ENCODE data around the gene PRKAR2B.

The PRKAR2B gene

GRCh38 chr7:107001490-107001889 is 43.0 kb upstream of the PRKAR2B start:
- ATAC-seq: no peak
- TF ChIP-seq PATZ1 (CRISPR knock-in tag; IDR thresholded peaks at IDR 0.05; ENCODE audit: borderline replicate concordance): no peak
- no peak for TF ChIP-seq ZFP3 (CRISPR knock-in tag; IDR thresholded peaks at IDR 0.05)
- no peak for TF ChIP-seq GLIS3 (CRISPR knock-in tag; IDR thresholded peaks at IDR 0.05)
- no peak for TF ChIP-seq ZNF70 (CRISPR knock-in tag; IDR thresholded peaks at IDR 0.05)
- no peak for TF ChIP-seq ARNTL (CRISPR knock-in tag; IDR thresholded peaks at IDR 0.05; ENCODE audit: borderline replicate concordance, low read depth)
- TF ChIP-seq OSR1 (CRISPR knock-in tag; IDR thresholded peaks at IDR 0.05): no peak
- no peak for TF ChIP-seq RARB (CRISPR knock-in tag; IDR thresholded peaks at IDR 0.05)
- no peak for TF ChIP-seq ZFP30 (CRISPR knock-in tag; IDR thresholded peaks at IDR 0.05)
- TF ChIP-seq ZC3H10 (CRISPR knock-in tag; IDR thresholded peaks at IDR 0.05): no peak
- no peak for TF ChIP-seq ZNF8 (CRISPR knock-in tag; IDR thresholded peaks at IDR 0.05)
- no peak for TF ChIP-seq CREB5 (CRISPR knock-in tag; IDR thresholded peaks at IDR 0.05; ENCODE audit: low read depth)
- TF ChIP-seq TCF4 (CRISPR knock-in tag; IDR thresholded peaks at IDR 0.05; ENCODE audit: borderline replicate concordance): no peak
- no peak for TF ChIP-seq TSHZ2 (CRISPR knock-in tag; IDR thresholded peaks at IDR 0.05)
- no peak for TF ChIP-seq PPARA (CRISPR knock-in tag; IDR thresholded peaks at IDR 0.05; ENCODE audit: borderline replicate concordance)
- no peak for TF ChIP-seq SNAI2 (CRISPR knock-in tag; IDR thresholded peaks at IDR 0.05)
- TF ChIP-seq CSDC2 (CRISPR knock-in tag; IDR thresholded peaks at IDR 0.05): no peak
- TF ChIP-seq TOX (CRISPR knock-in tag; IDR thresholded peaks at IDR 0.05; ENCODE audit: borderline replicate concordance): no peak
- no peak for TF ChIP-seq POU6F1 (CRISPR knock-in tag; IDR thresholded peaks at IDR 0.05; ENCODE audit: borderline replicate concordance, low read depth)
- TF ChIP-seq ISL1 (CRISPR knock-in tag; IDR thresholded peaks at IDR 0.05): no peak

GRCh38 chr7:107002126-107002525 is 42.4 kb upstream of the PRKAR2B start:
- TF ChIP-seq SNAI2 (CRISPR knock-in tag; IDR thresholded peaks at IDR 0.05): no peak
- TF ChIP-seq OSR1 (CRISPR knock-in tag; IDR thresholded peaks at IDR 0.05): no peak
- no peak for TF ChIP-seq ZNF565 (CRISPR knock-in tag; conservative IDR thresholded peaks at IDR 0.05; ENCODE audit: low read depth)
- TF ChIP-seq ZNF70 (CRISPR knock-in tag; IDR thresholded peaks at IDR 0.05): no peak
- TF ChIP-seq ESRRG (CRISPR knock-in tag; IDR thresholded peaks at IDR 0.05): no peak
- TF ChIP-seq CSRNP3 (CRISPR knock-in tag; IDR thresholded peaks at IDR 0.05): no peak
- TF ChIP-seq GLIS3 (CRISPR knock-in tag; IDR thresholded peaks at IDR 0.05): no peak
- no peak for TF ChIP-seq RARB (CRISPR knock-in tag; IDR thresholded peaks at IDR 0.05)
- TF ChIP-seq ISL1 (CRISPR knock-in tag; IDR thresholded peaks at IDR 0.05): no peak
- TF ChIP-seq TSHZ2 (CRISPR knock-in tag; IDR thresholded peaks at IDR 0.05): no peak
- no peak for TF ChIP-seq TOX (CRISPR knock-in tag; IDR thresholded peaks at IDR 0.05; ENCODE audit: borderline replicate concordance)
- no peak for TF ChIP-seq ZNF8 (CRISPR knock-in tag; IDR thresholded peaks at IDR 0.05)
- TF ChIP-seq BACH2 (CRISPR knock-in tag; IDR thresholded peaks at IDR 0.05; ENCODE audit: borderline replicate concordance): no peak
- no peak for ATAC-seq
